HepG2 (cell line): ENCODE results near the gene DLG2. TPM values are rescaled to one million over a fixed set of nuclear protein-coding genes. Genes with fewer than 3 reads are reported as not detected.

Experiments used
- ATAC-seq: fragments of 200-7000 bp; cut with Tn5 transposase; 3 replicates; pipeline ENCODE4 v1.9.1; 2020; ENCODE audit warnings: mild to moderate bottlenecking, moderate library complexity
- BruUV-seq: library from RNA; stranded (reverse); fragments of 400-500 nt; replicated peaks from 2 replicates; lab custom pipeline; 2021; lab: Mats Ljungman, UMichigan
- CTCF ChIA-PET: fragments of 300-600 bp; formaldehyde crosslinking; extraction: SDS; loops from one replicate; lab custom pipeline; 2021; ENCODE audit warnings: low total read pairs, inconsistent platforms, low intra/inter-chr PET ratio; lab: Yijun Ruan, JAX
- POLR2A ChIA-PET: fragments of 350-600 bp; sonication (Branson Sonifier 250); formaldehyde crosslinking; loops from one replicate; lab custom pipeline; 2020; ENCODE audit warnings: antibody characterized with exemption, inconsistent platforms; lab: Yijun Ruan, JAX
- DNase-seq: peaks from one replicate; pipeline ENCODE4 v3.0.0-alpha.2; 2015; ENCODE audit warnings: low spot score
- FAIRE-seq: peaks from 3 replicates; lab custom pipeline; 2011; peaks lifted over from hg19 to GRCh38; lab: Jason Lieb, UNC
- H2AFZ ChIP-seq: one replicate; pipeline ENCODE4 v1.6.1; 2011; ENCODE audit warnings: low read length, inconsistent platforms
- H3K27ac ChIP-seq: fragments of 300-600 bp; 3 replicates; pipeline ENCODE4 v1.8.0; 2011; ENCODE audit warnings: mixed run types, mild to moderate bottlenecking, mixed read lengths, low read length, inconsistent platforms; ENCODE audit not compliant: insufficient read depth; ENCODE audit errors: extremely low read length
- H3K27me3 ChIP-seq, 2 experiments: fragments of 200-600 bp in 1 of 2; 2 replicates in 1 of 2; 3 replicates in 1 of 2; pipeline versions ENCODE4 v1.6.0 to v1.8.0; 2011; ENCODE audit warnings: low read length in 2 of 2, mild to moderate bottlenecking in 2 of 2, moderate library complexity in 2 of 2, inconsistent platforms in 1 of 2; ENCODE audit not compliant: insufficient read depth in 2 of 2, control insufficient read depth in 1 of 2
- H3K36me3 ChIP-seq, 2 experiments: fragments of 200-600 bp in 1 of 2; replicated peaks in 1 of 2; 2 replicates in 1 of 2; 3 replicates in 1 of 2; pipeline versions ENCODE4 v1.5.1 to v1.8.0; 2011; ENCODE audit warnings: low read length in 2 of 2, inconsistent platforms in 1 of 2; ENCODE audit not compliant: insufficient read depth in 2 of 2, control insufficient read depth in 1 of 2
- H3K4me1 ChIP-seq: 2 replicates; pipeline ENCODE4 v1.5.1; 2012; ENCODE audit warnings: low read length, inconsistent platforms; ENCODE audit not compliant: insufficient read depth
- H3K4me2 ChIP-seq: 2 replicates; pipeline ENCODE4 v1.6.0; 2011; ENCODE audit warnings: low read depth, low read length, inconsistent platforms
- H3K4me3 ChIP-seq, 3 experiments: fragments of 200-600 bp in 1 of 3; sonication (generic), shearing (Covaris generic) in 1 of 3; replicated peaks in 1 of 3; 2 replicates each; pipeline ENCODE4 v1.5.1; 2011 to 2016; ENCODE audit warnings: low read length in 3 of 3, inconsistent platforms in 2 of 3, low read depth in 2 of 3, mild to moderate bottlenecking in 2 of 3, control low read depth in 1 of 3, mixed read lengths in 1 of 3; ENCODE audit not compliant: insufficient read depth in 1 of 3
- H3K79me2 ChIP-seq: one replicate; pipeline ENCODE4 v1.6.1; 2011; ENCODE audit warnings: low read length, inconsistent platforms; ENCODE audit not compliant: insufficient read depth
- H3K9ac ChIP-seq: 2 replicates; pipeline ENCODE4 v1.6.0; 2011; ENCODE audit warnings: mild to moderate bottlenecking, low read depth, low read length, inconsistent platforms; ENCODE audit not compliant: insufficient read depth
- H3K9me3 ChIP-seq: 2 replicates; pipeline ENCODE4 v1.5.1; 2012; ENCODE audit warnings: mild to moderate bottlenecking, low read length
- H4K20me1 ChIP-seq: 2 replicates; pipeline ENCODE4 v1.6.0; 2011; ENCODE audit warnings: inconsistent platforms, mild to moderate bottlenecking, low read length, moderate library complexity; ENCODE audit not compliant: insufficient read depth
- CBX2 ChIP-seq, 2 experiments: fragments of 200-600 bp in 1 of 2; sonication (generic); formaldehyde crosslinking in 1 of 2; IDR thresholded peaks; 2 replicates each; pipeline versions ENCODE4 v1.7.0 to v1.8.1; 2018 to 2022; ENCODE audit warnings: low read depth in 2 of 2, low read length in 1 of 2, mild to moderate bottlenecking in 1 of 2, missing genetic modification reagents in 1 of 2
- DMAP1 ChIP-seq: IDR thresholded peaks from 2 replicates; pipeline ENCODE4 v1.6.1; 2016
- DNMT1 ChIP-seq: sonication (generic); formaldehyde crosslinking; IDR thresholded peaks from 2 replicates; pipeline ENCODE4 v1.5.1; 2020; ENCODE audit warnings: mild to moderate bottlenecking, missing genetic modification reagents
- FUBP1 ChIP-seq: sonication (generic); formaldehyde crosslinking; IDR thresholded peaks from 2 replicates; pipeline ENCODE4 v1.5.1; 2020; ENCODE audit warnings: missing genetic modification reagents, mild to moderate bottlenecking, borderline replicate concordance
- GABPB1 ChIP-seq: IDR thresholded peaks from 2 replicates; pipeline ENCODE4 v1.6.1; 2016; ENCODE audit warnings: mild to moderate bottlenecking, missing genetic modification reagents, moderate library complexity, missing compliant biosample characterization
- GFI1 ChIP-seq: sonication (generic); formaldehyde crosslinking; IDR thresholded peaks from 2 replicates; pipeline ENCODE4 v1.5.0; 2020; ENCODE audit warnings: missing genetic modification reagents, mild to moderate bottlenecking, borderline replicate concordance
- MTF1 ChIP-seq: sonication (generic); formaldehyde crosslinking; IDR thresholded peaks from 2 replicates; pipeline ENCODE4 v1.5.0; 2020; ENCODE audit warnings: missing genetic modification reagents
- NR2F6 ChIP-seq, 2 experiments: IDR thresholded peaks; 2 replicates each; pipeline ENCODE4 v1.6.1; 2016; ENCODE audit warnings: antibody characterized with exemption in 1 of 2, mild to moderate bottlenecking in 1 of 2
- PITX1 ChIP-seq: sonication (generic); formaldehyde crosslinking; IDR thresholded peaks from 2 replicates; pipeline ENCODE4 v1.5.1; 2020; ENCODE audit warnings: mild to moderate bottlenecking, missing genetic modification reagents
- SMC3 ChIP-seq: IDR thresholded peaks from 2 replicates; pipeline ENCODE4 v1.6.1; 2011; ENCODE audit warnings: low read length, improper control_type of control experiment
- ZNF678 ChIP-seq: sonication (generic); formaldehyde crosslinking; IDR thresholded peaks from 2 replicates; pipeline ENCODE4 v1.4.0; 2020; ENCODE audit warnings: mild to moderate bottlenecking, missing genetic modification reagents
- ZNF747 ChIP-seq: sonication (generic); formaldehyde crosslinking; IDR thresholded peaks from 2 replicates; pipeline ENCODE4 v1.8.1; 2023; ENCODE audit warnings: missing genetic modification reagents, mild to moderate bottlenecking, borderline replicate concordance
- WGBS: methylation state at CpG from one replicate; pipeline ENCODE4 v1.1.6; 2017; ENCODE audit warnings: low lambda C conversion rate; 5-methylcytosine and 5-hydroxymethylcytosine counted together
- in situ Hi-C: cut with HindIII; loops from 2 replicates; pipeline ENCODE4 v1.10.0; 2017; ENCODE audit warnings: low pct_unique_long_range_greater_than_20kb; ENCODE audit not compliant: extremely low pct_ligation_motif_present
- intact Hi-C: fragments of 100-400 bp; cut with micrococcal nuclease; formaldehyde crosslinking; loops from one replicate; pipeline ENCODE4 v1.10.0; 2022; ENCODE audit not compliant: unreplicated experiment
- polyA plus RNA-seq, 8 experiments: library from polyadenylated mRNA; depleted of rRNA in 3 of 8; stranded (reverse) in 7 of 8; unstranded in 1 of 8; fragments of >200 nt; fragmentation: Illumina TruSeq in 4 of 8; extraction: Trizol in 4 of 8; gene quantifications; 2 replicates each; pipeline versions ENCODE4 v1.2.1 to v1.2.3, GENCODE V29; 2011 to 2016; ENCODE audit warnings: low read depth in 4 of 8, missing spikeins in 1 of 8, mixed read lengths in 1 of 8; ENCODE audit not compliant: insufficient read depth in 1 of 8
- total RNA-seq, 5 experiments: library from RNA; depleted of rRNA; stranded (reverse); fragments of >200 nt; fragmentation: Illumina TruSeq; extraction: Trizol; gene quantifications; 2 replicates each; pipeline ENCODE4 v1.2.3, GENCODE V29; 2016; ENCODE audit warnings: low read depth in 1 of 5
- TF ChIP-seq, protein P1 (sequence below): sonication (generic); formaldehyde crosslinking; conservative IDR thresholded peaks from 2 replicates; pipeline ENCODE4 v1.8.0; 2022; ENCODE audit warnings: mild to moderate bottlenecking, moderate library complexity, missing genetic modification reagents

The DLG2 gene
- total and polyA plus RNA-seq, 2 of the 13 experiments (the other 11 are each of a cell fraction or from before 2014, with no cell fraction given) = 0.46 to 1.0 TPM

DNA sequence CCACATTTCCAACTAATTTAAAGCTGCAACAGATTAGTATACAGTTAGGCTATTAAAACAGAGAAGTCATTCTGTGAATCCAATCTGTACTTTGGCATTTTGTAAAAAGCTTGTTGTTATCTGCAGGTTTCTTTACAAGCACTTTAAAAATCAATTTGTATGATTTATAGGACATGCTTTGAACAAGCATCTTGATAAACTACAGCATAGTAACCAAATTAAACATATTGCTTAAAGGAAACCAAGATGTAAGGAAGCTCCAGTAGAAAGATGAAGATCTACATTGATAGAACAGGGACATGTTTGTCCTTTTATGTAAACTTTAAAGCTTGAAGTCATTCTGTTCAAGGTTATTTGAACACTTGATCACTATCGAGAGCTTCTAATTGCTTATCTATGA is 1842.7 kb downstream of the DLG2 start:
- H3K9ac ChIP-seq = no peak overlapping the region
- FAIRE-seq (no peak), ATAC-seq (no peak), DNase-seq (no peak)
- H3K4me2 ChIP-seq = no peak overlapping the region
- CTCF ChIA-PET = no interaction called here
- no peaks in the 10 kb centered on the region for H3K4me1 ChIP-seq
- H3K36me3 ChIP-seq = no peaks in the 10 kb centered on the region
- no peaks in the 10 kb centered on the region for H3K79me2 ChIP-seq
- H3K9me3 ChIP-seq = no peaks in the 10 kb centered on the region
- H3K4me3 ChIP-seq = no peak overlapping the region
- no peaks in the 10 kb centered on the region for H3K27me3 ChIP-seq
- in situ Hi-C loops = no loop called here
- no peak overlapping the region for H3K27ac ChIP-seq
- POLR2A ChIA-PET = no interaction called here
- intact Hi-C loops = no loop called here
- no peak overlapping the region for H2AFZ ChIP-seq
- 0% methylated on average over 1 of the region's 1 CpG for WGBS
- H4K20me1 ChIP-seq = no peaks in the 10 kb centered on the region
- TF ChIP-seq ZNF747 (CRISPR knock-in tag) (no peak), DMAP1 (CRISPR knock-in tag) (no peak), SMC3 (no peak), MTF1 (no peak), FUBP1 (CRISPR knock-in tag) (no peak), GFI1 (CRISPR knock-in tag) (no peak), NR2F6 (IDR thresholded peaks at IDR 0.05) (no peak), NR2F6 (CRISPR knock-in tag; IDR thresholded peaks at IDR 0.05) (no peak), PITX1 (CRISPR knock-in tag) (no peak), ZNF678 (CRISPR knock-in tag) (no peak), CBX2 (IDR thresholded peaks at IDR 0.05; ENCODE audit: low read depth, low read length) (no peak), CBX2 (CRISPR knock-in tag; IDR thresholded peaks at IDR 0.05; ENCODE audit: low read depth) (no peak), DNMT1 (CRISPR knock-in tag) (no peak), GABPB1 (CRISPR knock-in tag) (no peak)
- TF ChIP-seq, protein P1, sequence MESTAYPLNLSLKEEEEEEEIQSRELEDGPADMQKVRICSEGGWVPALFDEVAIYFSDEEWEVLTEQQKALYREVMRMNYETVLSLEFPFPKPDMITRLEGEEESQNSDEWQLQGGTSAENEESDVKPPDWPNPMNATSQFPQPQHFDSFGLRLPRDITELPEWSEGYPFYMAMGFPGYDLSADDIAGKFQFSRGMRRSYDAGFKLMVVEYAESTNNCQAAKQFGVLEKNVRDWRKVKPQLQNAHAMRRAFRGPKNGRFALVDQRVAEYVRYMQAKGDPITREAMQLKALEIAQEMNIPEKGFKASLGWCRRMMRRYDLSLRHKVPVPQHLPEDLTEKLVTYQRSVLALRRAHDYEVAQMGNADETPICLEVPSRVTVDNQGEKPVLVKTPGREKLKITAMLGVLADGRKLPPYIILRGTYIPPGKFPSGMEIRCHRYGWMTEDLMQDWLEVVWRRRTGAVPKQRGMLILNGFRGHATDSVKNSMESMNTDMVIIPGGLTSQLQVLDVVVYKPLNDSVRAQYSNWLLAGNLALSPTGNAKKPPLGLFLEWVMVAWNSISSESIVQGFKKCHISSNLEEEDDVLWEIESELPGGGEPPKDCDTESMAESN (CRISPR knock-in tag) = no peak
- no TSS peak for BruUV-seq
